Left hindlimb (tissue), 1 donor: Measurements from ENCODE around the gene ZNF205.

Experiments
- DNase-seq: peaks from one replicate; pipeline ENCODE4 v3.0.0-alpha.2; 2018

ZNF205 gene

DNA sequence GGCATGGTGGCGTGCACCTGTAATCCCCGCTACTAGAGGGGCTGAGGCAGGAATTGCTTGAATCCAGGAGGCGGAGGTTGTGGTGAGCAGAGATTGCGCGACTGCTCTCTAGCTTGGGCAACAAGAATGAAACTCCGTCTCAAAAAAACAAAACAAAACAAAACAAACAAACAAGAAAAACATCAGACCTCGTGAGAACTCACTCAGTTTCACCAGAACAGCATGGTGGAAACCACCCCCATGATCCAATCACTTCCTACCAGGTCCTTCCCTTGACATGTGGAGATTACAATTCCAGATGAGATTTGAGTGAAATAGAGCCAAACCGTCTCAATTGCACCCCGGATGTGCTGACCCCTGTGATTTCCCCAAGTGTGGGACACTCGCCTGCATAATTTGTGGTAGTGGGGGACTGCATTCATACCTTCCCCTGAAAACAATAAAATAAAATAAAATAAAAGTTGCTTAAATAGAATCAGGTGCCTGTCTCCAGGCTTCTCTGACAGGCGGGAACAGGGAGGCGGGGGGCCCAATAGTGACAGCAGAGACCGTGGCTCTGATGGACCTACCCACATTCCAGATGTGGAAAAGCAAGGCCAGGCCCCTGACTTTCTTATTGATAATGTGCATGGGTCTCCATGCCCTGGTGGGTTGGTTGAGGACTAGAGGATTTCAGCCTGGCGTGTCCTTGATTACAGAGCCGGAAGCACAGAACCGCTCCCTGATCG lies 26.4 kb upstream of the ZNF205 start:
- DNase-seq, result no peak

DNA sequence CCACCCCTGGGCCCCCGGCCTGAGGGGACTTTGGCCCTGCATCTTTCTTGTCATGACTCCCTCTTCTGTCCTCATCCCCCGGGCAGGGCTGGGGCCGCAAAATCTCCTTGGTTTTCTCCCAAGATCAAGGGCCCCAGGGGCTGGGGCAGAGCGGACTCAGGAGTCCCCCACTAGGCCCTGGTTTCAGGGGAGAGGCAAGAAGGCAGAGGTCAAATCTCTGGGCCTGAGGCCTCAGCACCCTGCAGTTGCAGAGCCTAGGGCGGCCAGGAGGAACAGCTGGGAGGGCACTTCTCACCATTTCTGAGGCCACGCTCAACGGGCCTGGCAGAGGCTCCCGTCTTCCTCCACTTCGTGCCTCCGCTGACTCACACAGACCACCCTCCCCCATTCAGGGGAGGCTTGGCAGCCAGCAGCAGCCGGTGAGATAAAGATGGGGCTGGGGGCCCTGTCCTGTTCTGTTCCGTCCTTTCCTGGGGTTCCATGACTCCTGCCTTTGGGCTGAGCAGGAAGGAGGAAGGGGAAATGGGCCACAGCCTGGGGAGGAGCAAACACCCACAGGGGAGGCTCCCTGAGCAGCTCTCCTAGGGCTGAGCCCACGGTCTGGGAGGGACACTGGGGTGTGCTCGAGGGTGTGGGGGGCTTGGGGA lies 25.7 kb upstream of the ZNF205 start:
- no peak for DNase-seq

DNA sequence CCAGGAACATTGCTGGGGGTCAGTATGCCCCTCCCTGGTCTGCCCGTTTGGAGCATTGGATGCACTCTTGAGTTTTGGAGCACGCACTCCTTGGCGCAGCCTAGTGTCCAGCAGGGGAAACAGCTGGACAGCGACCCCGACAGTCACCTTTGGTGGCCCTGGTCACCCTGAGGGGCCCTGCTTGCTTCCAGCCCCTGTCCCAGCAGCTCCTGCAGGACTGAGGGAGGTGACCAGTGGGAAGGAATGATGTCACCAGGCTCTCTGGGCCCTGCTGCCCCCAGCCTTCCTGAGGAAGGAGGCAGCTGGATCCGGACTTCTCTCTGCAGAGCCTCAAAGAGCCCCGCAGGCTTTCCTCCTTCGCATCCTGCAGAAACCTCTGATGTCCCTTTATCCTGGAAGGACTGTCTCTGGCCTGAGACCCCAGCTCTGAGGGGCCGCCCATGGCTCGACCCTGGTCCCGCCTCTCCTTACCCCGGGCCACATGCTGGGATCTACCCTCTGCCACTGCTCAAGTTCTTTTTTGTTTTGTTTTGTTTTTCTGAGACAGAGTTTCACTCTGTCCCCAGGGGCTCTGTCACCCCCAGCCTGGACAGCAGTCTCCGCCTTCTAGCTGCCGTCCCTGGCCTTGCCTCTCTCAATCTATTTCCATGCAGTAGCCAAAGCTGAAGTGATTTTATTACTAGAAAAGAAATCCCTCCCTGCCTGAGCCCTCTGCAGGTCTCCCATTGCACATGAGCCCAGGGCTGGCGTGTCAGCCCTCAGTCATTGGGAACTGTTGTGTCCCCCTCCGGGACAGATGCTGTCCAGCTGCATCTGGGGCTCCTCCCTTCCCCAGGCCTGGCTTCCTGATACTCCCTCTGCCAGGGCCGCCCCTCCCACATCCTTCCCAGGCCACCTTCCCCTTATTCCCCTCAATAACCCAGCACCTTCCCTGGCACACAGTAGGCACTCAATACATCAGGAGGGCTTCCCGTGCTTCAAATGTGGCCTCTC lies 24.8 kb upstream of the ZNF205 start:
- no peak for DNase-seq

DNA sequence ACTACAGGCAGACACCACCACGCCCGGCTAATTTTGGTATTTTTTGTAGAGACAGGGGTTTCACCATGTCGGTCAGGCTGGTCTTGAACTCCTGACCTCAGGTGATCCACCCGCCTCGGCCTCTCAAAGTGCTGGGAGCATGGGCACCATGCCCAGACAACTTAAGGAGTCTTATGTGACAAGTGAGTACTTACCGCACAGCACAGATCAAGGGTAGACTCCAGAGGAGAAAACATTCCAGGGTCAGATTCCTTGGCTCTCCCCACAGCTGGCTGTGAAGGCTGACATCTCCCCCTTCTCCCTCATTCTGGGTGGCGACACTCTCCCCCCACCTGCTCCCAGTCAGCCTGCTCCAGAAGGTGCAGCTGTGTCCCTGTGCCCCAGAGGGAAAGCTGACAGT lies 23.9 kb upstream of the ZNF205 start:
- no peak for DNase-seq

DNA sequence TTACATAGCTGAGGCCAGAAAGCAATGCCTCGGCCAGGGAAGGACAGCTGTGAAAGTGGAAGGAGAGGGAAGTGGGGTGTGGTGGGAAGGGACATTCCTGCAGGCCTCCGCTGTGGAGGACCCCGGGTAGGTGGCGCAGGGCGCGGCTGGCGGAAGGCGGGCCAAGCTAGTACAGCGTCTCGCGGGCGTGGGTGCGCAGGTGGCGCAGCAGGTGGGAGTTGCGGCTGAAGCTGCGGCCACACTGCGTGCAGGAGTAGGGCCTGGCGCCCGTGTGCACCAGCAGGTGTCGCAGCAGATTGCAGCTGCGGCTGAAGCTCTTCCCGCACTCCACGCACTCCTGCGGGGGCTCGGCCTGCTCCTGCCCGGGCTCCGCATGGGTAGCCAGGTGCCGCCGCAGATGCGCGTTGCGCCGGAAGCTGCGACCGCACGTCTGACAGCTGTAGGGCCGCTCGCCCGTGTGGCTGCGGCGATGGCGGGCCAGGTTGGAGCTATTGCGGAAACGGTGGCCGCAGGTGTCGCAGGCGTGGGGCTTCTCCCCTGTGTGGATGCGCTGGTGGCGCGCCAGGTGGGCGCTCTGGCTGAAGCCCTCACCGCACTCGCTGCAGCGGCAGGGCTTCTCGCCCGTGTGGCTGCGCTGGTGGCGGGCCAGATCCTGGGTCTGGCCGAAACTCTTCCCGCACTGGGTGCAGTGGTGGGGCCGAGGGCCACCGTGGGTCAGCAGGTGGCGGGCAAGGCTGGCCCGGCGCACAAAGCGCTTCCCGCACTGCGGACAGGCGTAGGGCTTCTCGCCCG lies 23.3 kb upstream of the ZNF205 start:
- no peak for DNase-seq

DNA sequence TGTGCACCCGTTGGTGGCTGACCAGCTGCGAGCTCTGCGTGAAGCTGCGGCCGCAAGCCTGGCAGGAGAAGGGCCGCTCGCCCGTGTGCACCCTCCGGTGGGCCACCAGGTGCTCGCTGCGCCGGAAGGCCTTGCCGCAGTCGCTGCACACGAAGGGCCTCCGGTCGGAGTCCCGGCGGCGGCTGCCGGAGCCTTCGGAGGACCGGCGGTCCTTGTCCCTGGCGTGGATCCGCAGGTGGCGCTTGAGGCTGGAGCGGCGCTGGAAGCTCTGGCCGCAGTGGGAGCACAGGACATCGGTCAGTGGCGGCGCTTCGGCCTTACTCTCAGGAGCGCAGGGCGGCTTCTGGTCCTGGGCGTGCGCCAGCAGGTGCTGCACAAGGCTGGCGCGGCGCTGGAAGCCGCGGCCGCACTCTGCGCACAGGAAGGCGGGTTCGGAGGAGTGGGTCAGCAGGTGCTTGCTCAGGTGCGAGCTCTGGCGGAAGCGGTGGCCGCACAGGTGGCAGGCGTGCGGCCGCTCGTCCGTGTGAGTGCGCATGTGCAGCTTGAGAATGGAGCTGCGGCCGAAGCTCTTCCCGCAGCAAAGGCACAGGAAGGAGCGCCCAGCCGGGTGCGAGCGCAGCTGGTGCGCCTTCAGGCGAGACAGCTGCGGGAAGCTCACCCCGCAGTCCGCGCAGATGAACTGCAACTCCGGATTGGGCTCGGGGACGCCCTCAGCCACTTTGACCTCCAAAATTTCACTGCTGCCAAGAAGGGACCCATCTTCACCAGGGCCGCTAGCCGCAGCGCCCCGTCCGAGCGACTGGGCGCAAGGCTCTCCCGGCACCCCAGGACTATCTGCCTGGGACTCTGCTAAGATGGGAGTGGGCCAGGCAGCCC lies 22.4 kb upstream of the ZNF205 start:
- no peak for DNase-seq

DNA sequence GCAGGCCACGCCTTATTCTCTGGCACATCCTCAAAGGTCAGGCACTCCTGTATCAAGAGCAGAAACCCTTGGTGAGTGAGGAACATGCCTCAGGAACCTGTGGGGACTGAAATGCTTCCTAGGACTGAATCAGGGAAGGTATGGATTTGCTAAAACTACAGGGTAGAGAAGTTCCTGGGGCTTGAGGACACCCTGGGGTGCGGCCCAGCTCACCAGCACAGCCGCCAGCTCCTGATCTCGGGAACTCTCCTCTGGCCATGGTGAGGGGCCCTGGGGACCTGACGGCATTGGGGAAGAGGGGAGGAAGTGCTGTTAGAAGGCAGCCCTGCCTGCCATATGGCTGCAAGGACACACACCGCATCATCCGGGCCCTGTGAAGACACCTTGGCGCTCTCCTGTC lies 20.8 kb upstream of the ZNF205 start:
- no peak for DNase-seq

DNA sequence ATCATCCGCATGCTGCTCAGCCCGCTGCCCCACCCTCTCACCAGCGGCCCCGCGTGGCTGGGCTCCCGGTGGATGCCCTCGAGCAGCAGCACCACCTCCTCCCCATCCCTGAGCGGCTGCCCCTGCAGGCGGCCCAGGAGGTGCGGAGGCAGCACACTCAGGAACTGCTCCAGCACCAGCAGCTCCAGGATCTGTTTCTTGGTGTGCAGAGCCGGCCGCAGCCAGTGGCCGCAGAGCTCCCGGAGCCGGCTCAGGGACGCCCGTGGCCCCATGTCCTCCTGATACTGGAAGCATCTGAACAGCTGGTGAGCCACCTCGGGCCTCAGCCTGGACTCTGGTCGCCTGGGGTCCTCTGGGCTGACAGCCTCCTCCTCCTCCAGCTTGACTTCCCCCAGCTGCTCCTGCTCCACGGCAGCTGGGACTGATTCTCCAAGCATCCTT lies 19.9 kb upstream of the ZNF205 start:
- no peak for DNase-seq

DNA sequence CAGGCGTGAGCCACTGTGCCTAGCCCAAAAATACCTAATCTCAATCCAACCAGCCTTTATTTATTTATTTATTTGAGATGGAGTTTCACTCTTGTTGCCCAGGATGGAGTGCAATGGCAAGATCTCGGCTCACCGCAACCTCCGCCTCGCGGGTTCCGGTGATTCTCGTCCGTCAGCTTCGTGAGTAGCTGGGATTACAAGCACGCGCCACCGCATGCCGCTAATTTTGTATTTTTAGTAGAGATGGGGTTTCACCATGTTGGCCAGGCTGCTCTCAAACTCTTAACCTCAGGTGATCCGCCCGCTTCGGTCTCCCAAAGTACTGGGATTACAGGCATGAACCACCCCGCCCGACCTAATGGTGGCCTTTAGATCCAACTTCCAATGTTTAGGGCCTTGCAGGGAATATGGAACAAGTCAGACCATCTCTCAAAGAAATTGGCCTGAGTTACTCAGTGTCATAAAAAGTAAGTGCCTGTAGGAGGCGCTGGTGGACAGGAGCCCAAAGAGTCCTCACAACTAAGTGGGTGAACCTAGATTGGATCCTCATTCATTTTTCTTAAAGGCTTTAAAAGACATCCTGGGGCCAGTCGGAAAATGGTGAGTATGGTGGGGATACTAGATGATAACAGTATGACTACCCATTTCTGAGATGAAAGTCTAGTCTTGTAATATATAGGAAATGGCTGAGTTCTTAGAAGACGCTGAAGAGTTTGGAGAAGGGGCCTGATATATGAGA lies 17.9 kb upstream of the ZNF205 start:
- no peak for DNase-seq

DNA sequence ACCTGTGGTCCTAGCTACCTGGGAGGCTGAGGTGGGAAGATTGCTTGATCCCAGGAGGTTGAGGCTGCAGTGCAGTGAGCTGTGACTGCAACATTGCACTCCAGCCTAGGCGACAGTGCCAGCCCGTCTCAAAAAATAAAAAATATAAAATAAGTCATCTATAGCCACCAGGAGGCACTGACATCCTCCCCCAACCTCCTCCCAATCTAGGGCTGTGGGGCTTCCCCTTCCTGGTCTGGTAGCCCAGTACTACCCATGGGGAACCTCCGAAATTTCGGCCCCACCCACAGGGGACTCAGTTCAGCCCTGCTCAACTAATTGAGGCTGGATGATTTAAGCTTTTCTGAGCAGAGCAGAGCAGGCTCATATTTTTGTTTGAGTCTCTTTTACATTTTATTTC lies 16.5 kb upstream of the ZNF205 start:
- DNase-seq, result no peak

DNA sequence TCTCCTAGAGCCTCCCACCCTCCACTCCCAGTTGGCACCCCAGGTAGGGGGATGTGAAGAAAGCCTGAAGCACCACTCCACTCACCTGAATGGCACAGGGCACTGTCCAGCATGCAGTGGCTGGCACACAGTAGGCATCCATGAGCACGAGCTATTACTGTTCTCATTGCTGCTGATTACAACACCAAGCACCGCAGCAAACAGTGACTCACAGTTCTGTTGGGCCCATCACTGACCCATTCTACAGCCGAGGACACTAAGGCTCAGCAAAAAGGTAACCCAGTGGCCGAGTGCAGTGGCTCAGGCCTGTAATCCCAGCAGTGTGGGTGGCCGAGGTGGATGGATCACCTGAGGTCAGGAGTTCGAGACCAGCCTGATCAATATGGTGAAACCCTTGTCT lies 16.0 kb upstream of the ZNF205 start:
- DNase-seq, result no peak

DNA sequence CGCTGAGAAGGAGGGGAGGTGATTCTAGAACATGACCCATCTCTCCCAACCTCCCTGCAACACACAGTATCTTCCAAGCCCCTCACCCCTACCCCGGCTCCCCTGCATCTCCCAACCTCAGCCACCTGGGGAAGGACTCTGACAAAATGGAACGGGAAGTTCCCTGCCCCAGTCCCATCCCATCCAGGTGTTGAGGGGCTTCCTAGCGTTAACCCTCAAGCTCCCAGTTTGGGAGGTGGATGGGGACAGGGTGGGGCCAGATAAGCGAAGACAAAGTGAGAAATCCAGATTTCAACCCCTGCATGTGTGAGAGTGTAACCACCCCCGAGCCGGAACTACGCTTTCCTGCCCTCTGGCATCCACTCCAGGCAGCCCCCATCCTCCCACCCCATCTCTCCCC lies 15.1 kb upstream of the ZNF205 start:
- no peak for DNase-seq

DNA sequence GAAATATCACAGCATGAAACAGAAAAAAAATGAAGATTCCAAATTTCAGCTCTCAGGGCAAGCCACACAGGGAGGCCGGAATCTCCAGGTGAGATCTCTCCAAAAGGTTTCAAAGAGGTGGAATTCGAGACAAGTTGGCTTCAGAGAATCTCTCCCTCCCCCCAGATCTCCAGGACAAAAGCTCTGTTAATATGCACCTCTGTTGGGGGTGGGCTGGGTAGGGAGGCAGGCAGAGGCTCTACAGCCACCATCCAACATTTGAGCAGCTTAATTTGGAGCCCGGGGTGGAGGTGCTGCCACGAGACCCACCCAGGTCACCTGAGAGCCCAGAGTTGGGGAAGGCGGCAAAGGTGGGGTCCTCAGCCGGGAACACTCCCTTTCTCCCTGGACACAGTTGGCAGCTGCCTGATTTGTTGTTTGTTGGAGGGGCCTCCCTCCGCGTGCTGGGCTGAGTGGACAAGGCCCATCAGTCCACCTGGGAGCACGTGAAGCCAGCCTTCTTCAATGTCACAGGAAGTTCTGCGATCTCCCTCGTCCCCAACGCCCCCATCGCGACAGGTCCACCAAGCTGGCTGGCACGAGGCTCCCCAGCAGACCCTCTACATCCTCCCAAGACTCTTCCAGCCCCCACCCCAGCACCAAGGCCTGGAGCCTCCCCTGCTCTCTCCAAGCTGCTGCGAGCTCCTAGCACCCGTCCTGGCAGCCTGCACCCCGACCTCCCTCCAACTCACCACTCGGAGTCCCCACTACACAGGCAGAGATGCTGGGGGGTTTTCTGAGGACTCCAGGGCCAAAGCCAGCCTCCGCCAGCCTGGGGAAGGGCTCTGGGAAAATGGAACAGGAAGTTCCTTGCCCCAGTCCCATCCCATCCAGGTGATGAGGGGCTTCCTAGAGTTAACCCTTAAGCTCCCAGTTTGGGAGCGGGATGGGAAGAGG lies 13.7 kb upstream of the ZNF205 start, which contains the start of gene ZSCAN10:
Gene ZSCAN10 (minus strand): TSS at position 836 of the 936 bp plus-strand sequence. CDS start 6,357 bp downstream, outside the sequence.
- no peak for DNase-seq

DNA sequence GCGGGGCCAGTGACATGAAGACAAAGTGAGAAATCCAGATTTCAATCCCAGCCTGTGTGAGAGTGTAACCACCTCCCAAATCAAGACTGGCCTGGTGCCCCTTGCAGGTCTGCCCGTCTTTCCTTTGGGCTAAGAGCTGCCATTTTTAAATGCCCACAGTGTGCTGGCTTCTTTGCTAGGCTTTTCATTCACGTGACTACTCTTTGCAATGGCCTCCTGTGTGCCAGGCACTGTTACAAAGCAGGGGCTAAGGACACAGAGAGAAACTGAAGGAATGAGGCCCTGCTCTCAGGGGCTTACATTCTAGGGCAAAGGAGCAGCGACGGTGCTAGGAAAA lies 13.0 kb upstream of the ZNF205 start:
- no peak for DNase-seq

DNA sequence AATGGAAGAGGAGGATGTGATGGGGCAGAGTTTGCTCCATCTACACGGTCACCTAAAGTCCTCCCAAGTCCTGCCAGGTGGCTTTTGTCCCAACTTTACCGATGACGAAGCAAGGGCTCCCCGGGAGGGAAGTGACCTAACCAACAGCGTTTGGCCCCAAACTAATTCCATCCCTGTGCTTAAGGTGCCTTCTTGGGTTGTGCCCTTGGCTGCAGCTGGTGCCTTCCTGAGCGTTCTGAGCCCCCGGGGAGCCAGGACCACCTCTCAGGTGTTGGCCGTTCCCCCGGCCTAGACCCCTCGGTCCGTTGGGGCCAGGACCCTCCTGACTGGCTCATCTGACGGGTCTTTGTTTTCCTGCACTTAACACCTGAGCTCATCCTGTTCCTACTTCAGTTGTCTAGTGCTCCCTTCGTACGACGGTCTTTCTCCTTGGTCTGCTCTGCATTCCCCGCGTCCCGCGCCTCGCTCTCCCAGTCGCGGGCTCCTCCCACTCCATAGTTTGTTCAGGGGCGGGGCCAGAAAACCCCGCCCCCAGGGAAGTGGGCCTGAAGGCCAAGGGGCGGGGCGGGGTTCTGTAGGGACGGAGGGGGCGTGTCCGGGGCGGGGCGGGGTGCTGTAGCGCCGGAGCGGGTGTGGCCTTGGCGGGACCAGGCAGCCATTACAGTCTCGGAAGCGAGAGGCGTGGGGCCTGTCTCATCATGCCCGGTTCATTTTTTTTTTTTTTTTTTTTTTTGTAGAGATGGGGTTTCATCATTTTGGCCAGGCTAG lies 12.5 kb upstream of the ZNF205 start:
- DNase-seq, result peak; percentile 90

DNA sequence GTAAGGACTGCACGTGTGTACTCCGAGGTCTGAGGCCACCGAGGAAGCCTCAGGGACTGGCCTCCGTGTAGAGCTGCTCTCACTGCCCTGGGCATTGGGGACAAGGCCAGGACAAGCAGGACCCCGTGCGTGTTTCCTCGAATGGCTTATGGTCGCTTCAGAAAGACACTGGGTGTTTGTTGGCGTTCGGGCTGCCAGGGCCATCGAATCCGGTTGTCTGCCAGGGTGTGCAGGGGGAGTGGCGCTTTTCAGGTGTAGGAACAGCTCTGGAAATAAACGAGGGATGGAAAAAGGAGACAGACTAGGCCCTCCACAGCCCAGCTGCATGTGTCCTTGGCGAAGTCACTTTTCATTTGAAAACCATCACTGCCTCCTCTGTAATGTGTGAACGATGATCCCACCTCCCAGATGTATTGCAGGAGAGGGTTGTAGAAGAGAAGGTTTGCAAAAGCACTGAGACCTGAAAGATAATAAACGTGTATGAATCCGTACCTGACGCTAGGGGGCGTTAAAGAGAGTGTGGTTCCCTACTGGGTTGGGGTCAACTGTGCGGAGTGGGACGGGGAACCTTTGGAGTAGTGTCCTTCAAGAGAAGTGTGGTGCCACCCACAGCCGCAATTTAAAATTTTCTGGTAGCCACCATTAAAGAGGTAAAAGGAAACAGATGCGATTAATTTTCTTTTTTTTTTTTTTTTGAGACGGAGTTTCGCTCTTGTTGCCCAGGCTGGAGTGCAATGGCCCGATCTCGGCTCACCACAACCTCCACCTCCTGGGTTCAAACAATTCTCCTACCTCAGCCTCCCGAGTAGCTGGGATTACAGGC lies 11.2 kb upstream of the ZNF205 start:
- DNase-seq, result no peak

DNA sequence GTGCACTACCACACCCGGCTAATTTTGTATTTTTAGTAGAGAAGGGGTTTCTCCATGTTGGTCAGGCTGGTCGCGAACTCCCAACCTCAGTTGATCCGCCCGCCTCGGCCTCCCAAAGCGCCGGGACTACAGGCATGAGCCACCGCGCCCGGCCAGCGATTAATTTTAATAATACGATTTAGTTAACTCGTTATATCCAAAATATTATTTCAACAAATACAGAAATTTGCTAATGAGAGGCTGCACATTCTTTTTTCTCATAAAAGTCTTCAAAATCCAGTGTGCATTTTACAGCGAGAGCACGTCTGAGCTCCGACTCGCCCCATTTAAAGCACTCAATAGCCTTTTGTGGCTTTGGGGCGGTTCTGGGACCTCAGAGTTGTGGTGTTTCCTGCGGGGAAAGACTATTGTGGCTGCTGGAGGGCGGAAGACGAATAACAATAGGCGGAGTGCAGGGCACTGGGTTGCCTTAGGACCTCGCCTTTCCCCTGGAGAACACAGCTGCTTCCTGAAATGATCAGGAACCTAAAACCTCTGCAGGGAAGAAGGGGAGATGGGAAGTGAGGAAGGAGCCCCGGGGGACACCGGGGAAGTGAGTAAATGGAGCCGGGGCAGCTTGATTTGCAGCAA lies 10.4 kb upstream of the ZNF205 start:
- no peak for DNase-seq
